Calu3 (cell line): ENCODE results near the gene HSPA6. TPM values are rescaled to one million over a fixed set of nuclear protein-coding genes. Genes with fewer than 3 reads are reported as not detected.
"Not testable (repeated sequence)": the region's sequence is repeated elsewhere in the genome, so short reads cannot be mapped to it uniquely, and the experiment has no call there.

Experiments used
- BruUV-seq: library from RNA; stranded (reverse); fragments of 400-500 nt; replicated peaks from 2 replicates; lab custom pipeline; 2021; lab: Mats Ljungman, UMichigan
- CTCF ChIA-PET: fragments of 300-600 bp; sonication (Branson Sonifier 250); formaldehyde crosslinking; loops from one replicate; lab custom pipeline; 2022; ENCODE audit warnings: antibody characterized with exemption; lab: Charles Lee
- DNase-seq: peaks from one replicate; pipeline ENCODE4 v3.0.0; 2022
- H3K27ac Mint-ChIP-seq: one replicate; pipeline ENCODE4 v1.8.0; 2022; ENCODE audit warnings: mixed read lengths; ENCODE audit not compliant: unreplicated experiment
- H3K27me3 Mint-ChIP-seq: one replicate; pipeline ENCODE4 v1.8.0; 2022; ENCODE audit warnings: mixed read lengths; ENCODE audit not compliant: unreplicated experiment
- H3K36me3 Mint-ChIP-seq: one replicate; pipeline ENCODE4 v1.8.0; 2022; ENCODE audit warnings: mild to moderate bottlenecking, moderate library complexity, mixed read lengths; ENCODE audit not compliant: insufficient read depth, unreplicated experiment
- H3K4me1 Mint-ChIP-seq: one replicate; pipeline ENCODE4 v1.8.0; 2022; ENCODE audit warnings: mild to moderate bottlenecking, low read depth, mixed read lengths; ENCODE audit not compliant: unreplicated experiment
- H3K4me3 Mint-ChIP-seq: one replicate; pipeline ENCODE4 v1.8.0; 2022; ENCODE audit warnings: mild to moderate bottlenecking, low read depth, moderate library complexity, mixed read lengths; ENCODE audit not compliant: unreplicated experiment
- H3K9me3 Mint-ChIP-seq: one replicate; pipeline ENCODE4 v1.8.0; 2022; ENCODE audit warnings: low read depth, mixed read lengths; ENCODE audit not compliant: unreplicated experiment
- intact Hi-C: fragments of 100-400 bp; cut with micrococcal nuclease; formaldehyde crosslinking; loops from one replicate; pipeline ENCODE4 v1.10.0; 2022; ENCODE audit not compliant: unreplicated experiment
- total RNA-seq: library from RNA; stranded (reverse); gene quantifications from 2 replicates; pipeline ENCODE4 v1.2.3, GENCODE V29; 2022

HSPA6 gene
- total RNA-seq, 1 experiment from 2014 or later, result 1.3 TPM

DNA sequence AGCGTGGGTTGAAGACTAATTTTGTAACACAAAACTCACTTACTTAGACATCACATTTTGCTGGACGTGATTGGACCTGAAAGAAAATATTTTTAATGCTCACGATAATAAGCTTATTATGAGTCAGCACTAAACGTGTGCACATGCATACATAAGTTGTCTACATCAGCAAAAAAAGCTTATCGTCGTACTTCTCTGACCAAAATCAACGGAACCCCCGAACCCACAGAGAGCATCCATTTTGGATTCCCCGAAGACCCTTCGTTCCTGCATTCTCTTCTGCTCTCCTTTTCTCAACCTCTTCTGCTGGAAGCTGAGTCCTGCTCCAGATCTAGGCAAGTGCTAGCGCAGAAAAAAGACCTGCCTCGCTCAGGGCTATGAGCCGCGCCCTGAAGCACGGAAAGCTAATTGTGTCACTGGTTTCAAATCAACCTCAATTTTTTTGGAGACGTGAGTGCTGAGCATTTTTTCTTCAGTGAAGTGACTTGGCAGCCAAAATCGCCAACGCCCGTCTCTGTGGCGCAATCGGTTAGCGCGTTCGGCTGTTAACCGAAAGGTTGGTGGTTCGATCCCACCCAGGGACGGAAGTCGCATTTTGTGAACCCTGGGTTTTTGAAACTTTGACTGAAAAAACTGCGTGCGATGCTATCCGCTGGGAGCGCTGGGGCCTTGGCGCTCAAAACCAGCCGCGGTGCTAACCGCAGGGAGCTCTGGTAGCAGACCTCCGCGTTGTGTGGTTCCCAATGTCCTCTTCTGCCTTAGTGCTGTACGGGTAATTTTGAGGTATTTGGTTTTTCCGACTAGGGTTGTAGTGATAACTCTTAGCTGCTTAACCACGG, 15.6 kb downstream of the HSPA6 start:
- Mint-ChIP-seq H3K4me3 (peak overlapping the region; percentile 92), H3K27me3 (peaks cover 26% of the 10 kb centered on the region), H3K27ac (peak overlapping the region; percentile 97), H3K36me3 (peaks cover 17% of the 10 kb centered on the region)
- CTCF ChIA-PET, result interaction anchor here (1.5 kb wide), 1 partner anchor 199 kb away, joined by 3 read pairs; no protein-coding TSS in a partner anchor
- intact Hi-C loops, result loop anchor here (10.0 kb wide), 1 partner anchor 85 kb away; no protein-coding TSS in a partner anchor
- peak; percentile 88 for DNase-seq
- BruUV-seq, result TSS peak; percentile 100
- not testable (repeated sequence) for H3K9me3 Mint-ChIP-seq, H3K4me1 Mint-ChIP-seq

DNA sequence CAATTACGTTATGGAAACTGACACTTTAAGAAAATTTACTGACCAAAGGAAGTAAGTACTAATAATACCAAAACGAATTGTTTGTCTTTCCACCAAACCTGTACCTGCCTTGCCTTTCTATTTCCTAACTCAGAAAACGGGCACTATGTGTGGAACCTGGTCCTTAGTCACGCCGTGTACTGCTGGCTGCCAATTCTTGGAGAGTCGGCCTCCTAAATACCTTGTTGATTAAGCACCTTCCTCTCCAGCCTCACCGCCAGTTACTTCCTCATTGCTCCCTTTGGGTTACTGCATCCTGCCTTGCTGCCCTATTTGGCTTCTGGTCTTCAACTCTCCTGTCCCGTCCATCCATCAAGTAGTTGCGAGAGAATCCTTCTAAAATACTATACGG, 16.2 kb downstream of the HSPA6 start:
- H3K27me3 Mint-ChIP-seq, result peaks cover 26% of the 10 kb centered on the region
- DNase-seq, result peak; percentile 33
- peaks cover 17% of the 10 kb centered on the region for H3K36me3 Mint-ChIP-seq
- not testable (repeated sequence) for H3K9me3 Mint-ChIP-seq, BruUV-seq, H3K4me1 Mint-ChIP-seq
- peak overlapping the region; percentile 92 for H3K4me3 Mint-ChIP-seq
- intact Hi-C loops, result loop anchor here (10.0 kb wide), 1 partner anchor 84 kb away; no protein-coding TSS in a partner anchor
- CTCF ChIA-PET, result interaction anchor here (1.5 kb wide), 1 partner anchor 198 kb away, joined by 3 read pairs; no protein-coding TSS in a partner anchor
- peak overlapping the region; percentile 97 for H3K27ac Mint-ChIP-seq

DNA sequence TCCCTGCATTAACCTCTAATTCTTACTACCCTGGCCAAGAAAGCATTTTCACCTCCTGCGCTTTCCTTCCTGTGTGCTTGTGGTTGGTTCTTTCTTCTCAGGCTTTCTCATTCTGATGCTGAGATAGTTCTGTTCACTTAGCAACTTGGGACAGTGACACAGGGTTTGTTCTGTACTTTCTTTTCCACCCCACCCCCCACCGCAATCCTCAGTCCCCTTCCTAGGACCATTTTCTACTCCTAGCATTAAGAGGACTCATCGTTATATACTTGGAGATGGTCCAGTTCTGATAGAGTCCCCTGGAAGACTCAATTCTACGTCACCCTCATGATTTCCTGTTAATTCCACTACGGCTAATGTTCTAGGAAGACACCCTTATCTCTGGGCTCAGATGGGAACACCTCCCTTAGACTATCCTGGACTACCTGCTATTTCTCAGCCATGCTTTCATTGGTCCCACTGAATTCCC, 17.8 kb downstream of the HSPA6 start:
- intact Hi-C loops, result loop anchor here (10.0 kb wide), 1 partner anchor 83 kb away; no protein-coding TSS in a partner anchor
- peaks cover 26% of the 10 kb centered on the region for H3K27me3 Mint-ChIP-seq
- H3K4me1 Mint-ChIP-seq, DNase-seq, H3K4me3 Mint-ChIP-seq, H3K27ac Mint-ChIP-seq, H3K9me3 Mint-ChIP-seq, BruUV-seq, CTCF ChIA-PET: not testable (repeated sequence)
- peaks cover 17% of the 10 kb centered on the region for H3K36me3 Mint-ChIP-seq

GRCh38 chr1:161543125-161543524, 18.8 kb downstream of the HSPA6 start:
- H3K4me3 Mint-ChIP-seq, CTCF ChIA-PET, BruUV-seq, H3K9me3 Mint-ChIP-seq, H3K4me1 Mint-ChIP-seq, DNase-seq, H3K27ac Mint-ChIP-seq: not testable (repeated sequence)
- peaks cover 26% of the 10 kb centered on the region for H3K27me3 Mint-ChIP-seq
- peaks cover 17% of the 10 kb centered on the region for H3K36me3 Mint-ChIP-seq
- intact Hi-C loops, result loop anchor here (10.0 kb wide), 1 partner anchor 82 kb away; no protein-coding TSS in a partner anchor

DNA sequence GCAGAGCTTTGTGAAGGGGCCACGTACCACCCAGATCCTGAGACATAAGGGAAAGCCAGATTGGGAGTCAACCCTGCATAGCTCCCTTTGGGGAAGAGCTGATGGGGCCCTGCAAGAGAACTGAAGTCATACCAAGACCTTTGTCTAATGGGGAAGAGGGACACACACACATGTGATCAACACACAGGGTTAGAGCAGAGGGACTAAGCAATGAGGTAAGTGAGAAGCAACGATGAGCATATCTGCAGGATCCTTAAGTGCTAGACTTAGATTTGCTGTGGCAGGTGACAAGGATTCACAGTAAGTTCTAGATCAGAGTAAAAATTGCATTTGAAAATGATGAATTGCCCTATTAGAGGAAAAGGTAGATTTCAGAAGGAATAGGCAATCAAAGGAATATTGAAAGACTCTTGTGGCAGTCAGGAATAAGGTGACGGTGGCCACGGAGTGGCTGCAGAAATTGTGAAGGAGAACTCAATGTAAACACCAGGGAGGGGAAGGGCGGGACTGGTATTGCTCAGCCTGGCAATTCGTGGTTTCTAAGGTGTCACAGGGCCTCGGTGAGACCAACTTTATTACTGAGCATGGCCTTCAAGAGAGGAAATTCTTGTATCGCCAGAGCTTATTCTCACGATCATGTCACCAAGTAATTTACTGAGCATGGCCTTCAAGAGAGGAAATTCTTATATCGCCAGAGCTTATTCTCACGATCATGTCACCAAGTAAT, 20.8 kb downstream of the HSPA6 start:
- H3K4me1 Mint-ChIP-seq, BruUV-seq, H3K9me3 Mint-ChIP-seq, H3K36me3 Mint-ChIP-seq, H3K4me3 Mint-ChIP-seq, H3K27ac Mint-ChIP-seq, DNase-seq, CTCF ChIA-PET: not testable (repeated sequence)
- intact Hi-C loops, result loop anchor here (10.0 kb wide), 1 partner anchor 80 kb away; no protein-coding TSS in a partner anchor
- H3K27me3 Mint-ChIP-seq, result peaks cover 26% of the 10 kb centered on the region

- H3K36me3 Mint-ChIP-seq, H3K27ac Mint-ChIP-seq, H3K4me3 Mint-ChIP-seq, CTCF ChIA-PET, DNase-seq, H3K4me1 Mint-ChIP-seq, BruUV-seq, H3K27me3 Mint-ChIP-seq, H3K9me3 Mint-ChIP-seq: not testable (repeated sequence)
- intact Hi-C loops, result loop anchor here (10.0 kb wide), 1 partner anchor 77 kb away; no protein-coding TSS in a partner anchor
Measured at GRCh38 chr1:161547995-161548741, 23.8 kb downstream of the HSPA6 start.

DNA sequence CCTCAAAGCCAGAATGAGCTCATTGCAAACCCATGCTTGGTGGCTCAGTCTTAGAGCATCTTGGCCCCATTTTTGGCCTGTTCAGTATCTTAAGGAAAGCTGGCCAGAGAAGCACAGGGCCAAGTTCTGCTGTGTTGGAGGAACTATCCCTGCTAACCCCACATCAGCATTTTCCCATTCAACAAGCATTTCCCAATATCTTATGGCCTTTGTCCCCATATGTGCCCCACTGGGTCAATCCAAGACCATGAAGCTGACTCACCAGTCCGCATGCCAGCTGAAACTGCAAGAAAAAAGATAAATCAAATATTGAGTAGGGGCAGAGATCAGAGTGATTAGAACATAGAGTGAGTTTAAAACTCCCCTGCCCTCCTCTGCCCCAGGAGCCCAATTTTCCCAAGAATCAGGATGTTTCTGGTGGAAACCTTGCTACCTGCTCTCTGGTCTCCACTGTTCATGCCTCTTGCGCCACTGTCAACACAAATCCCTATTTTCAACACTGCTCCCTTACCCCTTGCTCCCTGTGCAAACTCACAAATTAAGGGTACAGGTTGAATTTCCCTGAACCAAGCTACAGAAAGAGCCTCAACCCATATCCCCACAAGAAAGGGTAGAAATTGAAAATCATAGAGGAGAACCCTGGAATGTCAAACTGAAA, 24.5 kb downstream of the HSPA6 start:
- DNase-seq, H3K4me3 Mint-ChIP-seq, H3K27me3 Mint-ChIP-seq, BruUV-seq, H3K9me3 Mint-ChIP-seq, H3K27ac Mint-ChIP-seq, CTCF ChIA-PET, H3K4me1 Mint-ChIP-seq, H3K36me3 Mint-ChIP-seq: not testable (repeated sequence)
- intact Hi-C loops, result loop anchor here (10.0 kb wide), 1 partner anchor 76 kb away; no protein-coding TSS in a partner anchor
